Left lung (tissue), 10 donors: ENCODE data around the gene NKTR. TPM values are rescaled to one million over a fixed set of nuclear protein-coding genes. Genes with fewer than 3 reads are reported as not detected.
"Not testable (repeated sequence)": the region's sequence is repeated elsewhere in the genome, so short reads cannot be mapped to it uniquely, and the experiment has no call there.

Experiments used
- ATAC-seq: fragments of 200-7000 bp; cut with Tn5 transposase; one replicate; pipeline ENCODE4 v1.9.1; 2020; ENCODE audit warnings: moderate library complexity
- DNase-seq, 4 donors: peaks; one replicate each; pipeline ENCODE4 v3.0.0-alpha.2; 2013 to 2020
- H3K27ac ChIP-seq, 2 donors: fragments of 200-600 bp; sonication (generic) in 1 of 2; one replicate each; pipeline versions ENCODE4 v1.5.0 to v1.8.0; 2020 to 2021
- H3K27me3 ChIP-seq, 2 donors: fragments of 200-600 bp; sonication (generic) in 1 of 2; one replicate each; pipeline versions ENCODE4 v1.5.0 to v1.8.0; 2020 to 2021
- H3K36me3 ChIP-seq, 2 donors: fragments of 200-600 bp; sonication (generic) in 1 of 2; one replicate each; pipeline versions ENCODE4 v1.5.0 to v1.8.0; 2020 to 2021
- H3K4me1 ChIP-seq, 2 donors: fragments of 200-600 bp; one replicate each; pipeline ENCODE4 v1.8.0; 2021
- H3K4me3 ChIP-seq, 2 donors: fragments of 200-600 bp; sonication (generic) in 1 of 2; one replicate each; pipeline versions ENCODE4 v1.5.0 to v1.8.0; 2020 to 2021; ENCODE audit warnings: mild to moderate bottlenecking in 1 of 2
- H3K9me3 ChIP-seq, 2 donors: fragments of 200-600 bp; sonication (generic) in 1 of 2; one replicate each; pipeline versions ENCODE4 v1.5.0 to v1.8.0; 2020 to 2021
- CTCF ChIP-seq, 2 donors: fragments of 200-600 bp; sonication (generic) in 1 of 2; IDR thresholded peaks; one replicate each; pipeline versions ENCODE4 v1.5.0 to v1.8.0; 2021; ENCODE audit warnings: antibody characterized with exemption in 2 of 2
- intact Hi-C, 2 donors: fragments of 100-400 bp; cut with DNase I; formaldehyde crosslinking; loops; one replicate each; pipeline versions ENCODE4 v1.11.2 to v1.14.2; 2022
- polyA plus RNA-seq, 6 donors: library from polyadenylated mRNA; unstranded; fragments of 120-200 nt; gene quantifications; one replicate each; pipeline ENCODE4 v1.2.1, GENCODE V29; 2013; ENCODE audit not compliant: insufficient read length in 6 of 6
- total RNA-seq, 2 donors: library from RNA; stranded (reverse); fragmentation: NEBNext Ultra II Directional; extraction: Animal tissue kit (Norgen Biotek cat#: 25700); gene quantifications; one replicate each; pipeline ENCODE4 v1.2.1, GENCODE V29; 2021
- donor health status: DM: no; HTN: yes; CAD: no.
- donor health status: DM: no; HTN: no; CAD: no.

Gene NKTR
- total and polyA plus RNA-seq, 8 donors, result 53.7 to 254 (median 207) TPM

GRCh38 chr3:42593635-42594034 lies 6.9 kb upstream of the NKTR start:
- Histone ChIP-seq H3K9me3 (no peaks in the 10 kb centered on the region), H3K36me3 (peaks cover 0 to 28% of the 10 kb centered on the region in 2 donors), H3K27me3 (no peaks in the 10 kb centered on the region), H3K4me3 (no peak overlapping the region), H3K27ac (no peak overlapping the region), H3K4me1 (peaks cover 0 to 28% of the 10 kb centered on the region in 2 donors)
- no peak for DNase-seq
- no peak for TF ChIP-seq CTCF (IDR thresholded peaks at IDR 0.05)
- no peak for ATAC-seq
- intact Hi-C loops, result no loop called here

GRCh38 chr3:42595682-42596081 lies 4.8 kb upstream of the NKTR start:
- Histone ChIP-seq H3K36me3 (peaks cover 0 to 28% of the 10 kb centered on the region in 2 donors), H3K4me1 (peaks cover 0 to 28% of the 10 kb centered on the region in 2 donors), H3K27ac (no peak overlapping the region), H3K27me3 (no peaks in the 10 kb centered on the region), H3K9me3 (no peaks in the 10 kb centered on the region), H3K4me3 (no peak overlapping the region)
- ATAC-seq, result no peak
- TF ChIP-seq CTCF (IDR thresholded peaks at IDR 0.05), result no peak
- DNase-seq, result no peak
- intact Hi-C loops, result no loop called here

GRCh38 chr3:42597098-42597497 lies 3.4 kb upstream of the NKTR start:
- H3K27me3 ChIP-seq, H3K9me3 ChIP-seq, H3K27ac ChIP-seq, H3K4me3 ChIP-seq, ATAC-seq, DNase-seq, intact Hi-C loops: not testable (repeated sequence)
- H3K36me3 ChIP-seq, result peaks cover 0 to 28% of the 10 kb centered on the region in 2 donors
- peaks cover under 1 to 27% of the 10 kb centered on the region in 2 donors for H3K4me1 ChIP-seq

GRCh38 chr3:42600958-42601675 lies 631 bp downstream of the NKTR start:
- peak overlapping the region; percentile 67 to 94 for H3K4me3 ChIP-seq
- no peak for TF ChIP-seq CTCF (IDR thresholded peaks at IDR 0.05)
- DNase-seq (peak in 3 of 4 donors; percentile 59 to 70 (median 68)), ATAC-seq (peak; percentile 51)
- peak overlapping the region; percentile 95 to 98 for H3K27ac ChIP-seq
- H3K9me3 ChIP-seq, result no peaks in the 10 kb centered on the region
- intact Hi-C loops, result no loop called here
- H3K27me3 ChIP-seq, result no peaks in the 10 kb centered on the region
- H3K4me1 ChIP-seq, result peaks cover 16 to 54% of the 10 kb centered on the region in 2 donors
- peaks cover 0 to 8% of the 10 kb centered on the region in 2 donors for H3K36me3 ChIP-seq

GRCh38 chr3:42601896-42602581 lies 1.6 kb downstream of the NKTR start:
- H3K4me3 ChIP-seq, result peak overlapping the region; percentile 67 to 94
- peaks cover 16 to 60% of the 10 kb centered on the region in 2 donors for H3K4me1 ChIP-seq
- no peak for ATAC-seq
- intact Hi-C loops, result no loop called here
- no peak for TF ChIP-seq CTCF (IDR thresholded peaks at IDR 0.05)
- no peaks in the 10 kb centered on the region for H3K9me3 ChIP-seq
- peak overlapping the region; percentile 95 to 98 for H3K27ac ChIP-seq
- H3K36me3 ChIP-seq, result peaks cover 0 to 12% of the 10 kb centered on the region in 2 donors
- no peaks in the 10 kb centered on the region for H3K27me3 ChIP-seq
- DNase-seq, result no peak
